GM18517 (cell line): ENCODE results near the gene FCGR3B.
A peak's percentile ranks its signal among the peaks of the same experiment; 100 is the strongest.
"Not testable (repeated sequence)": the region's sequence is repeated elsewhere in the genome, so short reads cannot be mapped to it uniquely, and the experiment has no call there.

Source experiments
- ATAC-seq: cut with Tn5 transposase; IDR thresholded peaks from one replicate; pipeline ENCODE4 v1.9.1; 2021; ENCODE audit warnings: mild to moderate bottlenecking, moderate library complexity; ENCODE audit not compliant: unreplicated experiment

The FCGR3B gene

GRCh38 chr1:161639203-161639602, 8.2 kb upstream of the FCGR3B start:
- ATAC-seq: not testable (repeated sequence)

- ATAC-seq: not testable (repeated sequence)
Observed at GRCh38 chr1:161638251-161638993, 7.4 kb upstream of the FCGR3B start.

- not testable (repeated sequence) for ATAC-seq
Observed at GRCh38 chr1:161636976-161637375, 6.0 kb upstream of the FCGR3B start.

GRCh38 chr1:161636189-161636782, 5.3 kb upstream of the FCGR3B start:
- not testable (repeated sequence) for ATAC-seq

GRCh38 chr1:161634993-161635392, 4.0 kb upstream of the FCGR3B start:
- ATAC-seq: not testable (repeated sequence)

GRCh38 chr1:161630128-161630742, 741 bp downstream of the FCGR3B start:
- not testable (repeated sequence) for ATAC-seq

- ATAC-seq: not testable (repeated sequence)
Observed at GRCh38 chr1:161626445-161627146, 4.4 kb downstream of the FCGR3B start.

- ATAC-seq: not testable (repeated sequence)
Observed at GRCh38 chr1:161624605-161625004, 6.4 kb downstream of the FCGR3B start.

- peak; percentile 47 for ATAC-seq
Observed at GRCh38 chr1:161623401-161624051, 7.5 kb downstream of the FCGR3B start.

- peak; percentile 32 for ATAC-seq
Observed at GRCh38 chr1:161622054-161622453, 8.9 kb downstream of the FCGR3B start.

GRCh38 chr1:161621181-161622000, 9.6 kb downstream of the FCGR3B start:
- peak; percentile 53 for ATAC-seq

GRCh38 chr1:161620399-161620798, 10.6 kb downstream of the FCGR3B start:
- ATAC-seq: not testable (repeated sequence)

- not testable (repeated sequence) for ATAC-seq
Observed at GRCh38 chr1:161618517-161618916, 12.5 kb downstream of the FCGR3B start.

- ATAC-seq: not testable (repeated sequence)
Observed at GRCh38 chr1:161616417-161616816, 14.6 kb downstream of the FCGR3B start.

- ATAC-seq: not testable (repeated sequence)
Observed at GRCh38 chr1:161613142-161613514, 17.8 kb downstream of the FCGR3B start.

GRCh38 chr1:161612322-161613141, 18.4 kb downstream of the FCGR3B start:
- ATAC-seq: peak; percentile 85

- not testable (repeated sequence) for ATAC-seq
Observed at GRCh38 chr1:161611866-161612321, 19.1 kb downstream of the FCGR3B start.

- not testable (repeated sequence) for ATAC-seq
Observed at GRCh38 chr1:161610198-161610597, 20.8 kb downstream of the FCGR3B start.
